GM18505 (cell line): Measurements from ENCODE around the gene IGFBP1.

Experiments
- ATAC-seq: cut with Tn5 transposase; IDR thresholded peaks from one replicate; pipeline ENCODE4 v1.9.1; 2021; ENCODE audit not compliant: unreplicated experiment
- POLR2A ChIP-seq: IDR thresholded peaks from 4 replicates; pipeline ENCODE4 v1.6.1; 2011; ENCODE audit warnings: borderline replicate concordance; ENCODE audit not compliant: insufficient read depth, insufficient read length; ENCODE audit errors: extremely low read depth

Gene IGFBP1

DNA sequence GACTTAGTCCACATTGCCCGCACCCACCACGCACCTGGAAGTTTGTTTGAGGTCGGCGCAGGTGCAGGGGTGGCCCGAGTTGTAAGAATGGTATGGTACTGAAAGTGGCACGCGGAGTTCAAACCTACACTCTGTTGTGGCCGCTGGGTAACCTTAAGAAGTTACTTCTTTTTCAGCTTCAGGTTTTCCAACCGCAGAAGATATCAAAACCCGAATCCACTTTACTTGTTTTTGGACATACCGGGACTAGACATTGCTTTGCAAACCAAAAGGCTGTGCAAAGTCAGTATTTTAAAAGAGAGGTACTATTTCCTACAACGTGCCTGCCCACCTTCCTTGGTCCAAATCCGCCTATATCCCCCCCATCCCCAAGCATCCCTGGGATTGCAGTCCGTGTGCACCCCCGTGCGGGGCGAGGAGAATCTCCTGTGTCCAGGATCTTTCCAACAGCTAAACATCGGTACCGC, 31.7 kb downstream of the IGFBP1 start:
- ATAC-seq, result no peak
- no peak for TF ChIP-seq POLR2A

DNA sequence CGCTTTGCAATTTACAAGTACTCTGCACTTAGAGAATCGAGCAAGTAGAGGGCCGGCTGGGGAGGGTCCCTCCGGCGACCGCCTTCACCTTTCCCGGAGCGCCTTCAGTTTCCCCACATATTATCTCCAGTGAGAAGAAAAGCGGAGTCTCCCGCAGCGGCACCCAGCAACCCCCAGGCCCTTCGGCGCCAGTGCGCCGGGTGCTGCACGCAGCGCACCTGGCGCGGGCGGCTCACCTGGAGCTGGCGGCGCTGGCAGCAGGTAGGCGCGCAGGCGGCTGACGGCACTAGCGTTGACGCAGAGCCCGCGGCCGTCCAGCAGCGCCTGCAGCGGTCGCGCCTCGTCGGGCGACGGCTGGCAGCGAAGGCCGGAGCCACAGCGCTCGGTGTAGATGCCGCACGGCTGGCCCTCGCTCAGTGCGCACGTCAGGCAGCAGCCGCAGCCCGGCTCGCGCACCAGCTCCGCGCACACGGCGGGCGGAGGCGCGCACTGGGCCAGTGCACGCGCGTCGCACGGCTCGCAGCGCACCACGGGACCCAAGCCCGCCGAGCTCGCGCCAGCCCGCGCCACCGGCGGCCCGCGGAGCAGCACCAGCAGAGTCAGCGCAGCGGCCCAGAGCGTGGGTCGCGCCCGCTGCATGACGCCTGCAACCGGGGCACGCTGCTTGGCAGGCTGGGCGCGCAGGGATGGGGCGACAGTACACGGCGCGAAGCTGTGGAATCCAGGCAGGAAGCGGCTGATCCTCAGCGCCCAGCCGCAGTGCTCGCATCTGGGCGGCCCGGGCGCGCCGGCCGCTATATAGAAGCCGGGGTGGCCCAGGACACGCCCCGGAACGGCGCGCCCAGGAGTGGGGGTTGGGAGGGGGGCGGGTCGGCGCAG, 32.5 kb downstream of the IGFBP1 start, which contains the start of gene IGFBP3:
Gene IGFBP3 (minus strand): TSS at position 771 of the 879 bp plus-strand sequence. CDS start 132 bp downstream, at position 639.
- ATAC-seq, result no peak
- TF ChIP-seq POLR2A, result no peak

DNA sequence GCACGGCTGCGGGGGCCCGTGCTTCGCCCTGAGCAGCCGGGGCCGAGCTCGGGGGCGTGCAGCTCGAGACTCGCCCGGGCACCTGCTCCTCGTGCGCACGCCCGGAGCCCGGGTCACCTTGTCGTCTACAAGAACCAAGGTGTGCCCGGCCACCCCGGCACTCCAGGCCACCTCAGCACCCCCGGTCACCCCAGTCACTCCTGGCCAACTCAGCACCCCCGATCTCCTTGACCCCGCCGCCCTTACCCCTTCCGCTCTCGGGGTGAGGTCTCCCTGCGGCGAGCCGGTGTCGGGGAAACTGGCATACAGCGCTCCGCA, 33.1 kb downstream of the IGFBP1 start:
- TF ChIP-seq POLR2A, result no peak
- no peak for ATAC-seq

DNA sequence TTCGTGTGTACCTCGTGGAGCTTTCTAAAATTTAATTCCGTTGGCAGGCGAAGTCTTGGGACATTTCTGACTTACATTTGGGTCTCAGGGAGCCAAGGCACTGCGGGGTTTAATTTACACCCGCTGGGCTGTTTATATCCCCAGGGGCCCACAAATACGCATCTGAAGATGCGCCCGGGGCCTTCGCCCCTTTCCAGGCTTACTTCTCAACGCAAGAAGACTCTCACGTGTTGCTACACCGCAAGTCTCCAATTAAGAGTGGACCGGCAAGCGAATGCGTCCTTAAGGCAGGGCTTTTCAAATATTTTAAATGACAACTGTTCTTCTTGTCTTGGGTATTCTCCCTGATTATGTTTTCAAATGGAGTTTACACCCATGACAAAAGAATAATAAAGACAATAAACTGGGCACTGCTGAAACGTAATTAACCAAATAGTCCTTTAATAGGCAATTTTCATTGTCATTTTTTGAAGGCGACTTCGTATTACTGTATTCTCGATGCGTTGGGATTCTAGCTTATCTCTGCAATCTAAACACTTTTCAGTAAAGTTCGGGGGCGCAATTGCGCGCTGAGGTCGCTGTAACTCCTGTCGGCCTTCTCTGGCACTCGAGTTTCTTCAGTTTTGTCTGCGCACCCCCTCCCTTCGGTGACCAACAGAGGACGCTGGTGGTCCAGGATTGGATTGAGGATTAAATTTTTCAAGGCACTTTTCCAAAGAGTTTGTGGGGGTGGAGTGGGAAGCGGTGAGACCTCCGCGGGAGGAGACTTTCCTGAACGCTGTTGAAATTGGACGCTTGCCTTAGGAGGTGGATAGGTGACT, 33.6 kb downstream of the IGFBP1 start:
- no peak for TF ChIP-seq POLR2A
- no peak for ATAC-seq

DNA sequence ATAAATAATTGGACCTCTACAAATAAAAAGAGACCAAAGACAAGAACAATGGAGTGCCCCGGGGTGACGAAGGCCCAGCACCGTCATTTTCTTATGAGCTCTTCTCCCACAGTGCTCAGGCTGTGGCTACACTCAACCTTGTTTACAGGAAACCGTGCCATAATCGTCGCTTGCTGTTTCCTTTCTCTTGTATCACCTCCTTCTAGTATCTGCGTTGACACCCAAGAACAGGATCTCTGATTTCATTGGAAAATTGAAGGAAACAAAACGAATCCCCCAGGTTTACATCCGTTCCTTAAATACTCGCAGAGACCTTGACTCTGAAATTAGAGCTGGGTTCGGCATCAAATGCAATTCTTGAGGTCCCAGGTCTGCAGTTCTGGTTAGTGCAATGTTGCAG, 34.5 kb downstream of the IGFBP1 start:
- ATAC-seq, result no peak
- TF ChIP-seq POLR2A, result no peak

DNA sequence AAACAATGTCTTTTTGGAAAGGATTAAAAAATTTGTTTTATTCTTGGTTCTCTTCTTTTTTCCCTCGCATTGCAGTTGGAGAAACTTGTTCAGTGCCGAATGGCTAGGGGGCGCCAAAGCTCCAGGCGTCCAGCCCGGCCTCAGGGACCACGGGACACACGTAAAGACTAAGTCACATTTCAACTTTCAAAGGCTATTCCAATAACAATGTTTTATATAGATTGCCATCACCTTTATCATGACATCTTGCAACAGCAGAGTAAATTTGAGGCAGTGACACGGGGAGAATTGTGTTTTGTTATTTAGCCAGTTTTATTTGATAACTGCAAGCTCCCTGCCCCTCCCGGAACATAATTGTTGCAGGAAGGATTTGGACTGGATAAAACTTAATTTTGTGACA, 35.0 kb downstream of the IGFBP1 start:
- ATAC-seq, result no peak
- TF ChIP-seq POLR2A, result no peak

DNA sequence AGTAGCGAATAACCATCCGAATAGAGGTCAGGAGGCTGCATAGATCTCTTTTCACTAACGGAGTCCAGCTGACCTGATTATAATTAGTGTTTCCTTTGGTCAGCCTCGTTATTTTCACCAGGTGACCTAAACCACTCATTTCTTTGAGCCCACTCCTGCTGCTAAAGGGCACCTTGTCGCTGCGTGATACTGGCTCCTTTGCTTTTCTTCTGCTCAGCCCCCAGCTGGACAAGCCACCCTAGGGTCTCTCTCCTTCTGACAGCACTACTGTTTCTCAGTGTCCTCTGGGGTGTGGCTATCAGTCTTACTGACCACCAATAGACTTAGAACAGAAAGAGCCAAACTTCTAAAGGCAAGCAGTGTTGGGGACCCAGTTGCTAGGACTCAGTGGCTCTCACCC, 35.5 kb downstream of the IGFBP1 start:
- ATAC-seq, result no peak
- TF ChIP-seq POLR2A, result no peak

DNA sequence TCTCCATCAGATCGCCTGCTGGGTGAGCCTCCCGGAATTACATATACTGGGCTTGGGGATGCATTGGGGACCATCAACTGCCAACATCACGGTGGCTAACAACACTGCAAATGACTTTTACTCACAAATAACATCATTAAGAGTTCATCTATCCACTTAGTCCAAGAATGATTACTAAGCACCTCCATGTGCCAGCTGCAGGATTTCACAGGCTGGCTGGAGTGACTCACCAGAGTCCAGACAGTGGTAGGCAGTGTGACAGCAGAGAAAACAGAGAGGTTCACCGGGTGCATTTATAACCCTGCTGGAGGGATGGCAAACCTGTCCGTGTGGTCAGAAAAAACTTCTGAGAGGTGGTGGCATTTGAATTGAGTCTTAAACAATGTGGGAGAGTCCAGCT, 36.0 kb downstream of the IGFBP1 start:
- no peak for TF ChIP-seq POLR2A
- no peak for ATAC-seq

DNA sequence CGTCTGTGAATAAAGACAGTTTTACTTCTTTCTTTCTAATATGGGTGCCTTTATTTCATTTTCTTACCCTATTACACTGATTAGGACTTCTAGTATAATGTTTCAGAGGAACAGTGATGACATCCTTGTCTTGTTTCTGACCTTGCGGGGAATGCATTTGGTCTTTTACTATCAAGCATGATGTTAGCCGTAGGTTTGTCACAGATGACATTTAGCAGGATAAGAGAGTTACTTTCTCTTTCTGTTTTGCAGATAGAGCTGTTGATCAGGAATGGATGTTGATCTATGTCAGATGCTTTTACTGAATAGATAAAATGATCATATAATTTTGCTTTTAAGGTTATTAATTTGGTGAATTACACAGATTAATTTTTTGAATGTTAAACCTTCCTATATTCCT, 39.4 kb downstream of the IGFBP1 start:
- no peak for TF ChIP-seq POLR2A
- ATAC-seq, result no peak

DNA sequence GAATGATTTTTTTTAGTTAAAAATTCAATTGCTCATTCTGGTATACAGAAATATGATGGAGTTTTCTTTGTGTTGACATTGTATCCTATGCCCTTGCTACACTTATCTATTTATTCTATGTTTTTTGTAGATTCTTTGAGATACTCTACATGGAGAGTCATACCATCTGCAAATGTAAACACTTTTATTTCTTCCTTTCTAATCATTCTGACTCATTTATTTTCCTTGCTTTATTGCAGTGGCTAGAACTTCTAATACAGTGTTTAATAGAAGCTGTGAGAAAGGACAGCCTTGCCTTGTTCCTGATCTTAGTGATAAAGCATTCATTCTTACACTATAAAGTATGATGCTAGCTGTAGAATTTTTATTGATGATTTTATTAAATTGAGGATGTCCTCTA, 42.7 kb downstream of the IGFBP1 start:
- no peak for TF ChIP-seq POLR2A
- ATAC-seq, result no peak

DNA sequence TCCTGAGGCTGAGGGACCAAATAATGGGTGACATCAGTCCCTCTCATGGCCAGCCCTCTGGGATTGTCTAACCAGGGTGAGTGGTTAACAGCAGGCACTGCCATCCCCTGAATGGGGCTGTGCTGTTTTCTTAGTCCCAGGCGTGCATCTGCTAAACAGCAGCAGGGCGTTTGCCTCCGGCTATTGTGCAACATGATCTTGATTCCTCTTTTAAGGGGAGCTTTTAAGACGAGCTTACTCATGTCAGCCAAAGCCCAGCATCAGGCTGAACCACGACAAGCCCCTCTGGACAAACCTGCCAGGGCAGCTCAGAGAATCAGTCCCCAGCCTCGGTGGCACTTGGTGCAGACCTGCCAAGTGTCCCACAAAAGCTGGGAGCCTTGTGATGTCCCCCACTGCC, 49.0 kb downstream of the IGFBP1 start:
- no peak for TF ChIP-seq POLR2A
- ATAC-seq, result no peak

DNA sequence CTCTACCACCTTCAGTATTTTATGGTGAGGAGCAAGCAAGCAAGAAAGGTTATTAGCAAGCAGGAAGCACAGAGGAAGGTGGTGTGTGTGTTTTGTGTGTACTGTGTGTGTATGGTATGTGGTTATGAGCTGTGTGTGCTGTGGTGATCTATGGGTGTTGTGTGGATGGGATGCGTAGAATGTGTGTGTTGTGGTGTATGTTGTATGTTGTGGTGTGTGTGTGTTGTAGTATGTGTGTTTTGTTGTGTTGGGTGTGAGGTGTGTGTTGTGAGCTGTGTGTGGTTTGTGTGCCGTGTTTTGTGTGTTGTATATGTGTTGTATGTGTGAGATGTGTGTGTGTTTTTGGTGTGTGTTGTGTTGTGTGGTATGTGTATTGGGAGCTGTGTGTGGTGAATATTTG, 49.6 kb downstream of the IGFBP1 start:
- no peak for ATAC-seq
- no peak for TF ChIP-seq POLR2A

DNA sequence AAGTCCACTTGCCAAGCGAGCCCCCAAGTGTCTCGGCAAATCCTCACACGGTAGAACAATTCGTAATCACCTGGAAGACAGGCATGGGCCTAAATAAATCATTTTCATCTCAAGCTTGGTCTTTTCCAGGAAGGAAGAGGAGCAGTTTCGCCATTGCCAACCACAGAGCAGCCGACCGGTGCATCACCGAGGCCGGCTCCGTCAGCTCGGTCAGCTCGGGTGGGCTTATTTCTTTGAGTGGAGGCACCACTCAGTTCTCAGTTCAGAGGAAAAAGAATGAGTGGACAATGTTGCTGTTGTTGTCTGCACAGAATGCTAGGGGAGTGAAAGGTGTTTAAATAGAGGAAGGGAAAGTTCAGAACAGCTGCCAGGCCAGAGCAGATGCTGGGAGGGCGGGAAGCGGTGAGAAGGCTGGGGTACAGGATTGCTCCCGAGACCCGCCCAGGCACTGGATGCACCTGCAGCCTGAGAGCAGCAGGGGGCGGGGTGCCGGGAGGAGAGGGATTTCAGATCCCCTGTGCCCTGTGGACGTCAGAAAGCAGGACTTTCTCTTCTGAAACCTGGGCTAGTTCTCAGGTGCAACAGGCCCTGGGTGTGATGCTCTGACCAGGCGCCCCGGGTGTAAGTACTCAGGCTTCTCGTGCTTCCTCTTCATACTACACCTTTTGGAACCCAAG, 50.5 kb downstream of the IGFBP1 start:
- ATAC-seq, result no peak
- TF ChIP-seq POLR2A, result no peak
